Endothelial cell of umbilical vein (primary cell): ENCODE data around the gene ACOT7. TPM values are rescaled to one million over a fixed set of nuclear protein-coding genes. Genes with fewer than 3 reads are reported as not detected.
A peak's percentile ranks its signal among the peaks of the same experiment; 100 is the strongest.

Experiments
- BruUV-seq: library from RNA; stranded (reverse); fragments of 400-500 nt; replicated peaks from 2 replicates; lab custom pipeline; 2021; lab: Mats Ljungman, UMichigan
- CTCF ChIA-PET: fragments of 300-600, 350-600 bp; sonication (Branson Sonifier 250); formaldehyde crosslinking; loops from one replicate; lab custom pipeline; 2021; ENCODE audit warnings: antibody characterized with exemption, inconsistent platforms; lab: Charles Lee
- POLR2A ChIA-PET: fragments of 300-600, 350-600 bp; sonication (Branson Sonifier 250); formaldehyde crosslinking; loops from one replicate; lab custom pipeline; 2021; ENCODE audit warnings: antibody characterized with exemption, inconsistent platforms; lab: Charles Lee
- DNase-seq: peaks from one replicate; pipeline ENCODE4 v3.0.0-alpha.2; 2011; ENCODE audit warnings: low read depth, low spot score
- FAIRE-seq: peaks from 2 replicates; lab custom pipeline; 2011; peaks lifted over from hg19 to GRCh38; lab: Jason Lieb, UNC
- H2AFZ ChIP-seq: 2 replicates; pipeline ENCODE4 v1.6.0; 2012; ENCODE audit warnings: low read depth, low read length, control low read depth, inconsistent platforms
- H3K27ac ChIP-seq: 2 replicates; pipeline ENCODE4 v1.5.1; 2011; ENCODE audit warnings: low read depth, mild to moderate bottlenecking, control low read depth, low read length, moderate library complexity; ENCODE audit not compliant: insufficient read depth
- H3K27me3 ChIP-seq, 2 experiments: 2 replicates each; pipeline versions ENCODE4 v1.6.0 to v1.6.1; 2011; ENCODE audit warnings: low read length in 2 of 2, mixed read lengths in 1 of 2; ENCODE audit not compliant: control insufficient read depth in 2 of 2, insufficient read depth in 2 of 2
- H3K36me3 ChIP-seq, 2 experiments: 2 replicates in 1 of 2; 3 replicates in 1 of 2; pipeline ENCODE4 v1.5.1; 2011; ENCODE audit warnings: low read length in 2 of 2, mild to moderate bottlenecking in 1 of 2, moderate library complexity in 1 of 2; ENCODE audit not compliant: control insufficient read depth in 2 of 2, insufficient read depth in 2 of 2; ENCODE audit errors: extremely low read depth in 1 of 2
- H3K4me1 ChIP-seq: 3 replicates; pipeline ENCODE4 v1.5.1; 2011; ENCODE audit warnings: mild to moderate bottlenecking, low read length; ENCODE audit not compliant: control insufficient read depth, insufficient read depth; ENCODE audit errors: extremely low read depth
- H3K4me2 ChIP-seq: 2 replicates; pipeline ENCODE4 v1.6.1; 2011; ENCODE audit warnings: low read length, control low read depth, mixed read lengths; ENCODE audit not compliant: insufficient read depth
- H3K4me3 ChIP-seq, 3 experiments: fragments of 200-600 bp in 1 of 3; sonication (generic), shearing (Covaris generic) in 1 of 3; replicated peaks in 1 of 3; 2 replicates each; pipeline ENCODE4 v1.5.1; 2011 to 2016; ENCODE audit warnings: control low read depth in 3 of 3, low read length in 3 of 3, mild to moderate bottlenecking in 2 of 3, inconsistent platforms in 1 of 3, low read depth in 1 of 3, moderate library complexity in 1 of 3; ENCODE audit not compliant: insufficient read depth in 1 of 3
- H3K79me2 ChIP-seq: 2 replicates; pipeline ENCODE4 v1.6.0; 2012; ENCODE audit warnings: low read length, inconsistent platforms; ENCODE audit not compliant: control insufficient read depth, insufficient read depth
- H3K9ac ChIP-seq: replicated peaks from 2 replicates; pipeline ENCODE3; 2011; ENCODE audit warnings: low read length, control low read depth; ENCODE audit not compliant: insufficient read depth; ENCODE audit errors: extremely low read depth
- H3K9me1 ChIP-seq: replicated peaks from 3 replicates; pipeline ENCODE4 v1.6.0; 2011; ENCODE audit warnings: mild to moderate bottlenecking, low read length; ENCODE audit not compliant: control insufficient read depth, insufficient read depth; ENCODE audit errors: extremely low read depth
- H3K9me3 ChIP-seq: replicated peaks from 2 replicates; pipeline ENCODE4 v1.5.1; 2012; ENCODE audit warnings: low read length, inconsistent platforms; ENCODE audit not compliant: control insufficient read depth, insufficient read depth
- H4K20me1 ChIP-seq: replicated peaks from 2 replicates; pipeline ENCODE3; 2011; ENCODE audit warnings: mild to moderate bottlenecking, low read length; ENCODE audit not compliant: control insufficient read depth, insufficient read depth; ENCODE audit errors: extremely low read depth
- CTCF ChIP-seq, 2 donors: IDR thresholded peaks; 1 replicate in 1 of 2; 2 replicates in 1 of 2; pipeline ENCODE4 v1.5.1; 2011; ENCODE audit warnings: low read length in 2 of 2, mild to moderate bottlenecking in 2 of 2, moderate library complexity in 2 of 2, control low read depth in 1 of 2, inconsistent platforms in 1 of 2, low read depth in 1 of 2; ENCODE audit not compliant: insufficient read depth in 1 of 2; ENCODE audit errors: extremely low read depth in 1 of 2
- EZH2 ChIP-seq: IDR thresholded peaks from 2 replicates; pipeline ENCODE4 v1.6.1; 2012; ENCODE audit warnings: borderline replicate concordance, low read depth, mild to moderate bottlenecking, moderate library complexity, low read length, inconsistent platforms; ENCODE audit not compliant: severe bottlenecking
- FOS ChIP-seq: IDR thresholded peaks from 2 replicates; pipeline ENCODE4 v1.6.1; 2011; ENCODE audit warnings: mild to moderate bottlenecking, low read length, moderate library complexity, borderline replicate concordance; ENCODE audit not compliant: insufficient read depth
- MAX ChIP-seq: IDR thresholded peaks from 2 replicates; pipeline ENCODE4 v1.6.1; 2011; ENCODE audit not compliant: insufficient read depth, insufficient read length
- dilution Hi-C: fragments of 300-500 bp; cut with MboI; formaldehyde crosslinking; loops from one replicate; pipeline ENCODE4 v1.15.0; 2019; ENCODE audit warnings: low sequenced_read_pairs; ENCODE audit not compliant: extremely low pct_ligation_motif_present
- intact Hi-C: fragments of 100-400 bp; cut with micrococcal nuclease; formaldehyde crosslinking; loops from one replicate; pipeline ENCODE4 v1.10.0; 2022
- polyA plus RNA-seq, 4 experiments: library from polyadenylated mRNA; depleted of rRNA in 3 of 4; stranded (reverse) in 3 of 4; unstranded in 1 of 4; fragments of >200 nt; gene quantifications; 2 replicates each; pipeline versions ENCODE4 v1.2.1 to v1.2.3, GENCODE V29; 2011 to 2012; ENCODE audit warnings: missing spikeins in 1 of 4
- total RNA-seq: library from RNA; stranded (reverse); gene quantifications from 2 replicates; pipeline ENCODE4 v1.2.3, GENCODE V29; 2021

Gene ACOT7
- total and polyA plus RNA-seq, 2 donors (not counting 3 experiments of a cell fraction or from before 2014, with no cell fraction given), result 69.4 to 105 TPM

DNA sequence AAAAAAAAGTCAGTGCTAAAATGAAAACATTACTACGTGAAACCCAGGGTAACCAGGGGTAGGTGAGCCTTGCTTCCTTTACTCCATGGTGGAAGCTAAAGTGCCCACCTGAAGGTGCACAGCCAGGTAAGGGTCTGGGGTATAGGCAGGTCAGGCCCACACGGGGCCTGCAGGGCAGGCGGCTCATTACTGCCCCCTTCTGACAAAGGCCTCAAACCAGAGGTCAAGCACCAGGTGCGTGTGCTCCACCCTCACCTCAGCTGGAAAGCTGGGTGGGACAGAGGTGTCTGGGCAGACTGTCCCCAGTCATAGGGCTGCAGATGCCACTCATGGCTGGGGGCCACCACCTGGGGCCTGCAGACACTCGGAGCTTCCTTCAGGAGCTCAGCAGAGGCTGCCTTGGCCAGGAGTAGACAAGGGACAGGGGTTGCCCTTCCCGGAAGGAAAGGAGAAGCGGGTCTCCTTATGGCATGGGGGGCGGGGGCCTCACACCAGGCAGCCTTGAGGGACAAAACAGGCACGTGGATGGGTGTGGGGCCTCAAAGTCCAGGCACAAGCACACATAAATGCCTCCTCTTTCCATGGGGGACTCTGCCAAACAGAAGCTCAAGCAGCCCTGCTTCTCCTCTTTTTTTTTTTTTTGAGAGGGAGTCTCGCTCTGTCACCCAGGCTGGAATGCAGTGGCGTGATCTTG lies 36.2 kb downstream of the ACOT7 start:
- dilution Hi-C loops (no loop called here), intact Hi-C loops (no loop called here)
- H3K9me3 ChIP-seq, result no peaks in the 10 kb centered on the region
- CTCF ChIA-PET, result interaction anchor here (0.7 to 8.8 kb wide), 5 partner anchors 9 to 111 kb away, joined by 3 to 237 read pairs (median 17); partner anchors contain the start of genes ACOT7 and HES2
- H3K9me1 ChIP-seq, result no peaks in the 10 kb centered on the region
- no peaks in the 10 kb centered on the region for H3K36me3 ChIP-seq
- no peak overlapping the region for H2AFZ ChIP-seq
- H3K4me3 ChIP-seq, result no peak overlapping the region
- H3K79me2 ChIP-seq, result no peaks in the 10 kb centered on the region
- H3K4me2 ChIP-seq, result no peak overlapping the region
- DNase-seq, result no peak
- no TSS peak for BruUV-seq
- POLR2A ChIA-PET, result interaction anchor here (0.7 kb wide), 1 partner anchor 48 kb away, joined by 3 read pairs; no protein-coding TSS in a partner anchor
- TF ChIP-seq FOS, result no peak
- TF ChIP-seq MAX, result no peak
- peak in 1 of 2 donors; percentile 18 for TF ChIP-seq CTCF (IDR thresholded peaks at IDR 0.05; ENCODE audit: extremely low read depth in 1 of 2, insufficient read depth in 1 of 2, low read depth in 1 of 2, low read length in 2 of 2)
- no peaks in the 10 kb centered on the region for H4K20me1 ChIP-seq
- H3K27ac ChIP-seq, result no peak overlapping the region
- H3K27me3 ChIP-seq, result no peaks in the 10 kb centered on the region
- H3K4me1 ChIP-seq, result peaks cover 20% of the 10 kb centered on the region
- H3K9ac ChIP-seq, result no peak overlapping the region
- FAIRE-seq, result no peak

GRCh38 chr1:6355621-6356020 lies 37.9 kb downstream of the ACOT7 start:
- no TSS peak for BruUV-seq
- H3K9me1 ChIP-seq, result no peaks in the 10 kb centered on the region
- no peak overlapping the region for H3K4me3 ChIP-seq
- no peaks in the 10 kb centered on the region for H3K9me3 ChIP-seq
- H3K27me3 ChIP-seq, result no peaks in the 10 kb centered on the region
- POLR2A ChIA-PET, result no interaction called here
- H3K79me2 ChIP-seq, result no peaks in the 10 kb centered on the region
- intact Hi-C loops, result no loop called here
- H3K36me3 ChIP-seq, result no peaks in the 10 kb centered on the region
- FAIRE-seq (no peak), DNase-seq (no peak)
- CTCF ChIA-PET, result interaction anchor here (1.0 to 1.3 kb wide), 3 partner anchors 49 to 109 kb away, joined by 3 to 5 read pairs (median 4); no protein-coding TSS in a partner anchor
- TF ChIP-seq EZH2 (no peak), CTCF (IDR thresholded peaks at IDR 0.05; ENCODE audit: extremely low read depth in 1 of 2, insufficient read depth in 1 of 2, low read depth in 1 of 2, low read length in 2 of 2) (no peak)
- peaks cover 20% of the 10 kb centered on the region for H3K4me1 ChIP-seq
- dilution Hi-C loops, result no loop called here
- no peak overlapping the region for H3K4me2 ChIP-seq
- no peaks in the 10 kb centered on the region for H4K20me1 ChIP-seq
- no peak overlapping the region for H2AFZ ChIP-seq
- H3K27ac ChIP-seq, result no peak overlapping the region
- no peak overlapping the region for H3K9ac ChIP-seq
